ENCODE results near the gene PEAK1.
A peak's percentile ranks its signal among the peaks of the same experiment; 100 is the strongest.
"Not testable (repeated sequence)": the region's sequence is repeated elsewhere in the genome, so short reads cannot be mapped to it uniquely, and the experiment has no call there.

The PEAK1 gene

DNA sequence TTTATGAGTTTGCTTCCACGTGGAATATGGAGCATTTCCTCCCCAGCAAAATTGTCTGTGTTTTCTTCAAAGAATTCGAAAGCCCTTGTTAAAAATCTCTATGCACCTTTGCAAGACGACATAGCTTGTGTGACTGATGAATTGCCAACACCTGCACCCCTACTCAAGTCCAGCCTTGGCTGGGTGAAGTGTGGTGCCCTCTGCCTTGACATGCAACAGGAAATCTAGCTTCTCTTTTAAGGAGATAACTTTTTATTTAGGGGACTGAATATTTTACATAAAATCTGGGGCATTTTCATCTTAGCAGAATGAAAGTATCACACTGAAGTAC lies 1.4 kb upstream of the PEAK1 start:
- no peak for DNase-seq (ENCODE audit: low read depth, low spot score)

DNA sequence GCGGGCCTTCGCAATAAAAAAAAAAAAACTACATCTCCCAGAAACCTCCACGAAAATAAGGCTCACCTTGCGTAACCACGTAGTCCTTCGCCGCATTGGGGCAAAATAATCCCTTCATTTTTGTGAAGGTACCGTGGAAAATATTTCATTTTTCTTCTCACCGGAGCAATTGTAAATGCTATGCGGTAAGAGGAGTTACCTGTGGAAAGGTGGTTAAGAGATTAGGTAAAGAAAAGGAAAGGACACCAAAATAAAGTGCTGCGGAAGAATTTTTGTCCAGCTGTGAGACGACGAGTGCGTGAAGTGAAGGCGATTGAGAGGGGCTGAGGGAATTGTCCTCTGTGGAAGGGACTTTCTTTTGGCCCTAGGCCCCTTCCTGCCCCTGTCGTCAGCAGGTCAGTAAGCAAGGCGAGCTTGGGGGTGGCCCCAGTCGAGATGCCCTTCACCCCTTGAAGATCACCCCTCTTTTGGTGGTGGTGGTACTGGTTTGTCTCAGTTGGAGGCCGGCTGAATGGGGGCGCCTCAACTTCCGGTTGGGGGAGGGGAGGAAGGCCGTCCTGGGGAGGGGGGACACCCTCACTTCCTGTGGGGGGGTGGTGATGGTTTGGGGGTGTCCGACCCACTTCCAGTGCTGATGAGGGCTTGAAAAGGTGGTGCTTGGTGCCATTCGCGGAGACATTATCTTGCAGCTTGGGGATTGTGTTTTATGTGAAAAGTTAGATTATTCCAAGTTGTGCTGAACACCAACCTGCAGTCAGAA lies 886 bp upstream of the PEAK1 start, which contains the start of gene HMG20A:
Gene HMG20A, plus strand, starts transcription at position 279 of the 760 bp plus-strand sequence. CDS start 37,520 bp downstream, outside the sequence.
- DNase-seq (ENCODE audit: low read depth, low spot score): peak; percentile 3

DNA sequence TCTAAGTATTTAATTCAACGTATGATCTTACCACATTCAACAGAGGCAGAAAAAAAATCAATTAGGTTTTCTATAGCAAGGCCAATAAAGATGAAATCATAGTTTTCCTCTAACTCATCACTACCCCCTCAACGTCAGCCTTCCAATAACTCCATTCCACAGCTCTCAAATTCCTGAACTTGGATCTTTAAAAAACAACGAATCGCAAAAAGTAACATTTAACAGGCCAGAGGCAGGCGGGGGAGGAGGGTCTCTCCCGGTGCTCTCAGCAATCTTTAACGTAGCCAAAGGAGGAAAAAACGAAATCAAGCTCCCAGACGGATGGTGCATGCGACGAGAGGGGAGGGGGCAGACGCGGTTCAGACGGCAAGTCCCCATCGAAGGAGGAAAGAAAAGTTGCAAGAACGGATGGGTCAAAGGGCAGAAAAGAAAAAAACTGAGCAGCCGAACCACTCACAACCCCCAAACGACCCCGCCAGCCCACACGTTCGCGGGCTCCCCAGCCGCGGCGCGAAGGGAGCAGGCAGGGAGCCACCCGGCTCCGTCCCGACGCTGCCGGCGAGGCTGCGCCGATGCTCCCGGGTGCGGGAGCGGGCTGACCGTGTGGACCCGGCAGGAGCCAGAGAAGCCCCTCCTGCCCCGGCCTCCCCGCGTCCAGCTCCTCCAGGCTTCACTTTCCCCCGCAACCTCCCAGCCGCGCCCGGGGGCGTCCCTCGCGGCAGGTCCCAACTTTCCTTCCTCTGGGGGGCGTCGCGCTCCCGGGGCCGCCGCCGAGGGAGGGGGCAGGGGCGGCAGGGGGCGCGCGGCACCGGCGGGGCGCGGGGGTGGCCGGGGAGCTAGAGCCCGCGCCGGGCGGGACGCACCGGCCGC lies 703 bp downstream of the PEAK1 start:
- peak; percentile 29 for DNase-seq (ENCODE audit: low read depth, low spot score)

DNA sequence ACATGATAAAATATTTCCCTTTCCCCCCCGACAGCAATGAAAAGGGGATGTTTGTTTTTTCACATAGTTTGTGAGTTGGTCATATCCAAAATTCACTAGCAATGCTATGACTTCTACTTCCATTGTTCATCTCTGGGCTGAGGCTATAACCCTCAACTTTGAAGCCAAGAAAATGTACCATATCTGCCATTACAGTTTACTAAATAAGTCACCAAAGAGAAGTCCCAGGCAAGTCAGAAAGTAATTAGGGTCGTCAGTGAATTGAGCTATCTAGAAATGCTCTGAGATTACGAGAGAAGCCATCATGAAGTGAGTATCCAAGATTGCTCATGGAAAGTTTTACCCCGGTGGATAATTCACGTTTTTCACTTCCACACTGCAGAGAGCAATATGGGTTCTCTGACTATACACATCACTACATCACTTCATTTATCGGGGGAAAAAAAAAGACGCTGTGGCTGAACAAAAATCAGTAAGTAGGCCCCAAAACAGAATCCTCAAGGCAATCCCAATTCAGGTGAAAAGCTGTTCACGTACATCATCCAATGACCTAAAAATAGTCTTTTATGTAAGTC lies 1.4 kb downstream of the PEAK1 start:
- no peak for DNase-seq (ENCODE audit: low read depth, low spot score)

DNA sequence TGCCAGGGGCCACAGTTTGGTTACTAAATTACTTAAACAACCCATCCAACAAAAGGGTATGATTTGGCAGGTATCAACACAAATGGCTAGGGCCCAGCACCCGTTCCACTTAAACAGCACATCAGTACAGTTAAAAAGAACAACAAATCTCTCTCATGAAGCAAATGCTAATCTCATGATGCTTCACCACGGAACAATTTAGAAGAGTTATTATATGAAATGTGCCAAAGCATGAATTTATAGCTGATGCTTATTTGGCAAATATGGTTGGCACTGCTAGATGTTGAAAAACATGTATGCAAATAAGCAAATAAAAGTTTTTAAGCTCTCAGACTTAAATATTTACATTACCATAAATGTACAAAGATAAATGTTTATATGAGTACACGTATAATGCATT lies 2.3 kb downstream of the PEAK1 start:
- DNase-seq (ENCODE audit: low read depth, low spot score): no peak

DNA sequence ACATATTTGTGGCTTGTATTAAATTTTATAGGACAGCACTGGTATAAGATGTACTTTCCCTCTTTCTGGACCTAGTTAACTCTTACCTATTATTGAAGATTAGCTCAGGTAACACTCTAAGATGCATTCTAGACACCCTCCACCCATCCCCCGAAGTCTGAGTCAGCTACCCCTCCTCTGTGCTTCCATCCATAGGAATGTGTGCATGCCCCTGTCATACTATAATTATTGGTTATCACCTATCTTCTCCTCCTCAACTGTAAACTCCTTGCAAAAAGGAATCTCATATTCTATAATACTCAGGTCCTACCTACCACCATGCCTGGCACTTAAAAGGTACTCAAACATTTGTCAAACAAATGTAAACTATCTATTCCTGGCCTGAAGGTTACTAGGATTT lies 3.0 kb downstream of the PEAK1 start:
- no peak for DNase-seq (ENCODE audit: low read depth, low spot score)

DNA sequence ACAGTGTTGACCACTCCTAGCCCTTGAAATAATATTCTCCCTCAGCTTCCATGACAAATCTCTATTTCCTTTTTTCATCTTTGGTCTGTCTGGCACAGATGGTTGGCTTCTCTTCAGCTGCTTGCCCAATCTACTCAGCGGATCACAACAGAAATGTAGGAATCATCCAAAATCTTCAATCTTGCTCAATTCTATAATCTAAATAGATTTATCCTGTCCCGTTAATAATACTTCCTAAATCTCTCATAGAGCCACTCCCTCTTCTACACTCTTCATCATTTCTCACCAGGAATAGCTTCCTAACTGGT lies 3.8 kb downstream of the PEAK1 start:
- no peak for DNase-seq (ENCODE audit: low read depth, low spot score)

DNA sequence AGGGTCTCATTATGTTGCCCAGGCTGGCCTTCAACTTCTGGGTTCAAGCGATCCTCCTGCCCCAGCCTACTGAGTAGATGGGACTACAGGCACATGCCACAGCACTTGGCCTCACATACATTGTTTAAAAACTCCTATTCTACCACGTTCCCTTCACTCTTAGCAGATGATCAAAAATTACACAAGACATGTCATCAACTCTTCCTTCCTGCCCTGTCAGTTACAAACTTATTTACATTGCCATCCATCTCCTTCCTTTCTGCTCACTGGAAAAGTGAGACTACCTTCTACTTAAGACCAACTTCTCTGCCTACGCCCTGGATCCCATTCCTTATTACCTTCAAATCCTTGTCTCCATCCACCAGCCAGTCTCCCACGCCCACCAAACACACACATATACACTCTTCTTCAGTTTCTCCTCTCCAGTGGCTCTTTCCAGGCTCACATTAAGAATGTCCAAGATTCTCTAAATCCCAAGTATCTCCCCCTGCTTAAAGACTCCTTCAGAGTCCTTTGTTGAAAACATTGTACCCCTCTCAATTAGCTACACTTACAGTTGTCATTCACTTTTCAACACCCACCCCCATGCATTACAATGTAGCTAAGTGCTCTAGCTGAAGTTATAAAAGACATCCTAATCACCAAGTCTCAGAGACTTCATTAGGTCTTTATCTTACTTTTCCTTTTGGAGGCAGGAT lies 4.3 kb downstream of the PEAK1 start:
- no peak for DNase-seq (ENCODE audit: low read depth, low spot score)

DNA sequence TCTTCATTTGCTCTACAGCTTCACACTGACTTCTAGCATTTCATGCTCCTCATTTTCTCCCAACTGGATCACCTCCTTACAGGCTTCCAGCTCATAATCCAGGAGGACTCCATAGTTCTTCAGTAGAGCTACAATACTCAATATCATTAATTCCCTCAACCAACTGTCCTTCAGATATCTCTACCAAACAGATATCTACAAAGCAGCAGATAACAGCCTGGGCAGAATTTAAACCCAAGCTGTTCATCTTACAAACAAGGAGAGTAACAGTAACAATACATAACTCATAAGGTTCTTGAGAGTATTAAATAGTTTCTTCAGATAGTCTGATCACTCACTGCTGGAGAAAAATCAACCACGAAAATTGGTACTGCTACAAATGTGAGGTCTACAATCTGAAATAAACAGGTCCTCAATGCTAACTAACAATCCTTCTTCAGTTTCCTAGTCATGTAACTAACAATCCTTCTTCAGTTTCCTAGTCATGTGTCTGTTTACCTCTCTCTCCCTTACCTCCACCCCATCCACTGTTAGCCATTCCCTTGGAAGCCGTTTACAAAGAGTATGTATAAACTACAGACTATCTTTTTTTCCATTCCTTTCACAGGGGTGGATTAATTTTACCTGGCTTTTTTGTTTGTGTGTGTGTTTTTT lies 5.0 kb downstream of the PEAK1 start:
- DNase-seq (ENCODE audit: low read depth, low spot score): no peak

DNA sequence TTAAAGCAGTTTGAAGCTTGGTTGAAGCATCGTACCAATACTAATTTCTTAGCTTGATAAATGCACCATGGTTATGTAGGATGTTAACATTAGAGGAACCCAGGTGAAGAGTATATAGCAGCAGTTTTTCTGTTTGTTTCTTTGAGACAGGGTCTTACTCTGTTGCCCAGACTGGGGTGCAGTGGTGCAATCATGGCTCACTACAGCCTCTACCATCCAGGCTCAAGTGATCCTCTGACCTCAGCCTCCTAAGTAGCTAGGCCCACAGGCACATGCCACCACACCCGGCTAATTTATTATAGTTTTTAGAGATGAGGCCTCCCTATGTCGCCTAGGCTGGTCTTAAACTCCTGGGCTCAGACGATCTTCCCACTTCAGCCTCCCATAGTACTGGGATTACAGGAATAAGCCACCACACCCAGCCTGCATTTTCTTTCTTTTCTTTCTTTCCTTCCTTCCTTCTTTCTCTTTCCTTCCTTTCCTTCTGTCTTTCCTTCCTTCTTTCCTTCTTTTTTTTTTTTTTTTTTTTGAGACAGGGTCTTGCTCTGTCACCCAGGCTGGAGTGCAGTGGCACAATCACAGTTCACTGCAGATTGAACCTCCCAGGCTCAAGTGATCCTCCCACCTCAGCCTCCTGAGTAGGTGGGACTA lies 6.1 kb downstream of the PEAK1 start:
- DNase-seq (ENCODE audit: low read depth, low spot score): no peak

DNA sequence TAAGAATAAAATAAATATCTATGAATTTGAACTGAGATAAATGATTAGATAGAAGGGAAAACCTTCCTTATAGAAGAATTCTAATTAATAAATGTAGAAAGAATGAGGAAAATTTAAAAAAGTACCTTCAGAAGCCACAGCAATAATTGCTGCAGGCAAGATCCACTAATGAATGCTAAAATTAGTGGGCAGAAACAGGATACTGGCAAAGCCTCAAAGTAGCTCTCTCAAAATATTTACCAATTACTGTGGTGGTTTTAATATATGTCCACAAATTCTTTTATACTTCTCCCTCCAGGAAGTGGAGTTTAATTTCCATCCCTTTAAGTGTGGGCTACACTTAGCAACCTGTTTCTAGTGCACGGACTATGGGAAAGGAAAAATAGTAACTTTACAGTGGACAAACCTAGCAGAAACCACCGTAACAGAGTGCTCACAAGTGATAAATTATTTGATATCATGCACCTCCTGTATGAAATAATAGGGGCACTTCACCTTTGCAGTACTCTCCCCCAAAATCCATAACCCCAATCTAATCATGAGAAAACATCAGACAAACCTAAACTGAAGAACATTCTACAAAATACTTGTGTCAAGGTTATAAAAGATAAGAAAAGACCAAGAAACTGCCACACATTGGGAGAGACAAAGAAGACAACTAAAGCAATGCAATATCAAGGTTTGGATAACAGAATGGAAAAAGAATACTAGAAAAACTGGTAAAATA lies 6.8 kb downstream of the PEAK1 start:
- no peak for DNase-seq (ENCODE audit: low read depth, low spot score)

DNA sequence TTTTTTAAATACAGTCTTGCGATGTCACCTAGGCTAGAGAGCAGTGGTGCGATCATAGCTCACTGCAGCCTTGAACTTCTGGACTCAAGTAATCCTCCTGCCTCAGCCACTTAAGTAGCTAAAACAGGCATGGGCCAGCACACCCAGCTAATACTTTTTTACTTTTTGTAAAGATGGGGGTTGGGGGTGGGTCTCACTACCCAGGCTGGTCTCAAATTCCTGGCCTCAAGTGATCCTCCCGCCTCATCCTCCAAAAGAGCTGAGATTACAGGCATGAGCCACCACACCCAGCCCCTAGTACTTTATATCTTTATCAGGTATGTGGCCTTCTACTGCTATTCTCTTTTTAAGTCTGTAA lies 8.3 kb downstream of the PEAK1 start:
- no peak for DNase-seq (ENCODE audit: low read depth, low spot score)

DNA sequence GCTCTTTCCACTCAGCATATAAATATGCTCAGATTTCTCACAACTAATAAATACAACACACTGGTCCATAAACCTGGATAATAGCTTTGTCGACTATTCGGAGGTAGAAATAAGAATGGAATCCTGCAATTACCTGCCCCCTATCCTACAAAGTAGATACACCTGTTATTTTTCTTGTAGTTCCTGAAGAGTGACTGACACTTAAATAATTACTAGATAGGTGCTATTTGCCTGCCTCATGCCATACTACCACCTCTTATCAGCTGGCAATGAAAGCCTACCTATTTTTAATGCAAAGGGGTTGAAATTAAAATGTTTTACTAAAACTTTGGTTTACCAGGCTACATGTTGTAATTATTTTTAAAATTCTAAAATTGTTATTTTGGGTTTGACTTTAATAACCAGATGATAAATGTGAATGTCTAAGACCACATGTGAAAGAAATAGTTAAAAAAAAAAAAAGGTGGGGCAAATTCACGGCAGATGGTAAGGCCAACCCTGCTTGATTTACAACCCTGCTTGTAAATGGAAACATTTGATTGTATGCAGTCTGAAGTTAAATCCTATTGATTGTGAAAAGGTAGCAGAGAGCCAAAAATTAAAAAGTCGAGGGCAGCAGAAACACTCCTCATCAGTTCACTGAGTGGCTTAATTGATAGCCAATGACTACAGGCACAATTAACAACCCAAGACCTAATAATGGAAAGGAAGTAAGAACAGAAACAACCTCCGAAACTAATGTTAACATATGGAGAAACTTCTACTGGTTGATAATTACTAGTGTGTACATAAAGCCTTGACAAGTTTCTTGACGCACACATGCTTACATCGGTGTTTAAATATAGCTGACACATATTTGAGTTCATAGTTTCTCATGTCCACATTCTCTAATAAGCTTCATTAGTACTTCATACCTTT lies 8.9 kb downstream of the PEAK1 start:
- DNase-seq (ENCODE audit: low read depth, low spot score): no peak

DNA sequence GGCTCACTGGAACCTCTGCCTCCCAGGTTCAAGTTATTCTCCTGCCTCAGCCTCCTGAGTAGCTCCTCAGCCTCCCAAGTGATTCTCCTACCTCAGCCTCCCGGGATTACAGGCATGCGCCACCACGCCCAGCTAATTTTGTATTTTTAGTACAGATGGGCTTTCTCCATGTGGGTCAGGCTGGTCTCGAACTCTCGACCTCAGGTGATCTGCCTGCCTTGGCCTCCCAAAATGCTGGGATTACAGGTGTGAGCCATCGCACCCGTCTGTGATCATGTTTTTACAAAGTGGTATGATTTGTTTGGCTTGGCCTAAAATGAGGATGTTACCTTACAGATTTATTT lies 9.8 kb downstream of the PEAK1 start:
- DNase-seq (ENCODE audit: low read depth, low spot score): not testable (repeated sequence)

DNA sequence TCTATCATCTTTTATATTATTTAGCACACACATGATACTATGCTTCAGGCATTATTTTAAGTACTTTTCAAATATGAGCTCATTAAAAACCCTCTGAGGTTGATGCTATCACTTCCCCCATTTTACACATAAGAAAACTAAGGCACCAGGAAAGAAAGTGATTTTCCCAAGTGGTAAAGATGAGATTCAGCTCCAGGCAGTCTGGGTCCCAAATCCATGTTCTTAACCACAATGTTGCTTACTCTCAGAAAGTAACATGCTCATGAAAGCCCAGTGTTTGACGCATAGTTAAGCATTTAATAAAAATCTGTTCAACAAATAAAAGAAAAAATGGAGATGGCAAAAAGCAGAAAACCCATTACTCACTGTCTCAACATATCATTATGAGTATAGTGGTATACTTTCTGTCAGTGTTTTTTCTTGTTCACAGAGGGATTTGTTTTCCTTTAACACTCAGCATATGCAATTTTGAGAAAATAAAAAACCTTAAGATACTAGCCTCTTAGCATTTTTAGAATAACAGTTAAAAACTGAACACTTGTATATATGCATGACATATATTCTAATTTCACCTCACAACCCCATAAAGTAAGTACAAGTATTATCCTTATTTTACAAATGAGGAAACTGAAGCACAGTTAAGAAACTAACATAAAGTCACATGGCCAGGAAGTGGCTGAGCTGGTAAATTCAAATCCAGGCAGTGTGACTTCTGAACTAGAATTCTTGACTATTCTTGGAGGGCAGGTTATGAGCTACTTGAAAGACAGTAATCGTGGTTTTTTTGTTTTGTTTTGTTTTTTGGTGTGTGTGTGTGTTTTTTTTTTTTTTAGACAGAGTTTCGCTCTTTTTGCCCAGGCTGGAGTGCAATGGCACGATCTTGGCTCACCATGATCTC lies 10.4 kb downstream of the PEAK1 start:
- no peak for DNase-seq (ENCODE audit: low read depth, low spot score)

DNA sequence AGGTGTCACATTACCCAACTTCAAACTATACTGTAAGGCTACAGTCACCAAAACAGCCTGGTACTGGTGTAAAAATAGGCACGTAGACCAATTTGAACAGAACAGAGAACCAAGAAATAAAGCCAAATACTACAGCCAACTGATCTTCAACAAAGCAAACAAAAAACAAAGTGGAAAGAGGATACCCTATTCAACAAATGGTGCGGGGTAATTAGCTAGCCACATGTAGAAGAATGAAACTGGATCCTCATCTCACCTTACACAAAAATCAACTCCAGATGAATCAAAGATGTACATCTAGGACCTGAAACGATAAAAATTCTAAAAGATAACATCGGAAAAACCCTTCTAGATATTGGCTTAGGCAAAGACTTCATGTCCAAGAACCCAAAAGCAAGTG lies 13.1 kb downstream of the PEAK1 start:
- DNase-seq (ENCODE audit: low read depth, low spot score): no peak

DNA sequence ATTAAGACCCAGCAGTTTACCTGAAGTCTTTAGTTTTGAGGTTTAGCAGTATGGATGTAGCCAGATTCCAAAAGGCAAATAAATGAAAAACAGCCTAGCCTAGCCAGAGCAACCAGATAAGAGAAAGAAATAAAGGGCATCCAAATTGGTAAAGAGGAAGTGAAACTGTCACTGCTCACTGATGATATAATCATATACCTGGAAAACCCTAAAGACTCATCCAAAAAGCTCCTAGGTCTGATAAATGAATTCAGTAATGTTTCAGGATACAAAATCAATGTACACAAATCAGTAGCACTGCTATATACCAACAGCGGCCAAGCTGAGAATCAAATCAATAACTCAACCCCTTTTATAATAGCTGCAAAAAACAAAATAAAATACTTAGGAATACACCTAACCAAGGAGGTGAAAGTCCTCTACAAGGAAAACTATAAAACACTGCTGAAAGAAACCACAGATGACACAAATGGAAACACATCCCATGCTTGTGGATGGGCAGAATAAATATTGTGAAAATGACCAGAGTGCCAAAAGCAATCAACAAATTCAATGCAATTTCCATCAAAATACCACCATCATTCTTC lies 13.6 kb downstream of the PEAK1 start:
- not testable (repeated sequence) for DNase-seq (ENCODE audit: low read depth, low spot score)

DNA sequence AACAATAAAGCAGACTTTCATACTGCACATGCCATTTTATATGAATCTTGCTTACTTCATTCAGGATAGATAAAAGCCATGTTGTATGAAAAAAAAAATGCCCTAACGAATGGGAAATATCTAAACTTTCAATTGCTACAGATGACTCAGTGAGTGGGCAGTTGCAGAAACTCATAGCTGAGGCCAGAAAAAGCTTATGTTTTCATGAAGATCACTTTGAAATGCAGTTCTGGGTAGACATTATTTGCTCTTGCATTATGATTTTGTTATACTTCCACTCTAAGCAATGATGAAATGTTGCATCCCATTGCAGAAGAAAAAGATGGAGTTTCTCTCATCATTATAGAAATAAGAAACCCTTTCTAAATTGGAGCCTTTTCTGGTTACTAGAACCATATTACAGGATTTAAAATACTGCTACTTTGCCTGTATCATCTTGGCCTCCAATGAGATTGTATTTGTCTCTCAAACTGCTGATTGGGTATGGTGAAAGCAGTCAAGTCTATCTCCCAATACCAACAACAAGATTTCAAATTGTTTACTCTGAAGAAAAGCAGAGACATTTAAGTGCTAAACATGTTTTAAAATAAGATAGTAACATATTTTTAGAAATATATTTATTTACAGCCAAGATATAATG lies 17.0 kb downstream of the PEAK1 start:
- no peak for DNase-seq (ENCODE audit: low read depth, low spot score)

All from activated naive CD8-positive, alpha-beta T cell treated with anti-CD3 and anti-CD28 coated beads, Interleukin-2, amount 50 U/mL, for 16 hours (primary cell).